PC-3 (cell line): ENCODE measurements around the gene WDR53. TPM values are rescaled to one million over a fixed set of nuclear protein-coding genes. Genes with fewer than 3 reads are reported as not detected.
A peak's percentile ranks its signal among the peaks of the same experiment; 100 is the strongest.
"Not testable (repeated sequence)": the region's sequence is repeated elsewhere in the genome, so short reads cannot be mapped to it uniquely, and the experiment has no call there.

Experiments
- ATAC-seq: fragments of 200-7000 bp; cut with Tn5 transposase; 2 replicates; pipeline ENCODE4 v1.9.1; 2020; ENCODE audit warnings: mild to moderate bottlenecking, moderate library complexity
- BruUV-seq: library from RNA; stranded (reverse); fragments of 400-500 nt; replicated peaks from 2 replicates; lab custom pipeline; 2021; lab: Mats Ljungman, UMichigan
- CTCF ChIA-PET: fragments of 300-600 bp; sonication (Branson Sonifier 250); formaldehyde crosslinking; loops from one replicate; lab custom pipeline; 2022; ENCODE audit warnings: antibody characterized with exemption; lab: Charles Lee
- POLR2A ChIA-PET: fragments of 300-600 bp; sonication (Branson Sonifier 250); formaldehyde crosslinking; loops from one replicate; lab custom pipeline; 2022; ENCODE audit warnings: antibody characterized with exemption; ENCODE audit not compliant: unreplicated experiment; lab: Charles Lee
- DNase-seq: peaks from one replicate; pipeline ENCODE4 v3.0.0-alpha.2; 2015
- H2AFZ ChIP-seq: fragments of 300-600 bp; sonication (generic); 2 replicates; pipeline ENCODE4 v1.6.0; 2016; ENCODE audit warnings: antibody characterized with exemption, low read length
- H3F3A ChIP-seq: fragments of 300-600 bp; sonication (generic); one replicate; pipeline ENCODE4 v1.6.0; 2017; ENCODE audit warnings: antibody characterized with exemption, low read length, control low read depth, mild to moderate bottlenecking; ENCODE audit not compliant: unreplicated experiment
- H3K27ac ChIP-seq: fragments of 300-600 bp; sonication (generic); 2 replicates; pipeline ENCODE4 v1.5.1; 2016; ENCODE audit warnings: mild to moderate bottlenecking, low read length
- H3K27me3 ChIP-seq: fragments of 300-600 bp; sonication (generic); 2 replicates; pipeline ENCODE4 v1.6.1; 2016; ENCODE audit warnings: low read length, mixed read lengths
- H3K36me3 ChIP-seq: fragments of 300-600 bp; sonication (generic); 2 replicates; pipeline ENCODE4 v1.6.1; 2016; ENCODE audit warnings: low read depth, mixed run types, low read length, mixed read lengths
- H3K4me1 ChIP-seq: fragments of 300-600 bp; sonication (generic); 2 replicates; pipeline ENCODE4 v1.5.1; 2016; ENCODE audit warnings: low read length; ENCODE audit not compliant: insufficient read depth
- H3K4me2 ChIP-seq: fragments of 300-600 bp; sonication (generic); 2 replicates; pipeline ENCODE4 v1.6.0; 2016; ENCODE audit warnings: low read length
- H3K4me3 ChIP-seq: fragments of 300-600 bp; sonication (generic); 2 replicates; pipeline ENCODE4 v1.5.1; 2016; ENCODE audit warnings: mild to moderate bottlenecking, low read length, mixed read lengths
- H3K79me2 ChIP-seq: fragments of 300-600 bp; sonication (generic); 2 replicates; pipeline ENCODE4 v1.6.1; 2017; ENCODE audit warnings: low read length, mixed read lengths
- H3K9ac ChIP-seq: fragments of 300-600 bp; sonication (generic); 2 replicates; pipeline ENCODE4 v1.6.0; 2016; ENCODE audit warnings: mild to moderate bottlenecking, low read length
- H3K9me2 ChIP-seq: fragments of 300-600 bp; sonication (generic); replicated peaks from 2 replicates; pipeline ENCODE4 v1.6.1; 2016; ENCODE audit warnings: mixed run types, low read length, mixed read lengths
- H3K9me3 ChIP-seq: fragments of 300-600 bp; sonication (generic); 2 replicates; pipeline ENCODE4 v1.6.1; 2016; ENCODE audit warnings: low read length, mixed read lengths
- H4K20me1 ChIP-seq: fragments of 300-600 bp; sonication (generic); 2 replicates; pipeline ENCODE4 v1.6.1; 2016; ENCODE audit warnings: low read length, mixed read lengths
- EZH2 ChIP-seq: fragments of 300-600 bp; sonication (generic); IDR thresholded peaks from one replicate; pipeline ENCODE4 v1.6.1; 2017; ENCODE audit warnings: antibody characterized with exemption, mild to moderate bottlenecking, low read length; ENCODE audit not compliant: unreplicated experiment
- EZH2phosphoT487 ChIP-seq: fragments of 300-600 bp; sonication (generic); IDR thresholded peaks from 2 replicates; pipeline ENCODE4 v1.6.1; 2018; ENCODE audit warnings: mild to moderate bottlenecking, antibody characterized with exemption, low read length, borderline replicate concordance
- intact Hi-C: fragments of 100-400 bp; cut with micrococcal nuclease; formaldehyde crosslinking; loops from 2 replicates; pipeline ENCODE4 v1.9.0; 2023
- total RNA-seq: library from RNA; depleted of rRNA; stranded (reverse); fragments of >200 nt; gene quantifications from 2 replicates; pipeline ENCODE4 v1.2.3, GENCODE V29; 2014
- TF ChIP-seq, protein P1 (sequence below): fragments of 300-600 bp; sonication (generic); conservative IDR thresholded peaks from 2 replicates; pipeline ENCODE4 v1.5.1; 2017; ENCODE audit warnings: antibody characterized with exemption, low read depth, mild to moderate bottlenecking, low read length

The WDR53 gene
- total RNA-seq, 1 experiment from 2014 or later: 11.7 TPM

DNA sequence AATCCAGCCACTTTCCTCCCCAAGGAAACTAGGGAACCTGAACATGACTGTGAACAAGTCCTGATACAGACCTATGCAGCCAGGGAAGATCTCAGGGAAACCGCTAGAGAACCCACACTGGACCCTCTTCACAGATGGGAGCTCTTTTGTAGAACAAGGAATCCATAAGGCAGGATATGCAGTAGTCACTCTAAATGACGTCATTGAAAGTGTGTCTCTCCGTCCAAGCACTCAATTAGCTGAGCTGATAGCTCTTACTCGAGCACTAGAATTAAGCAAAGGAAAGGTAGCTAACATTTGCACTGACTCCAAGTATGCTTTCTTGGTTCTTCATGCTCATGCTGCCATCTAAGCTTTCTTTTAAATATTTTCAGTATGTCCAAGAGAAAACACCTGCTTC, 43.2 kb downstream of the WDR53 start:
- no peak for ATAC-seq
- Histone ChIP-seq H2AFZ (no peak overlapping the region), H3K36me3 (no peaks in the 10 kb centered on the region; the same call in 1 of the 2 replicates), H3K27ac (no peak overlapping the region), H3F3A (no peaks in the 10 kb centered on the region), H3K27me3 (no peaks in the 10 kb centered on the region), H3K9me3 (peaks cover 9% of the 10 kb centered on the region), H4K20me1 (no peaks in the 10 kb centered on the region), H3K4me1 (no peaks in the 10 kb centered on the region), H3K4me3 (no peak overlapping the region), H3K4me2 (no peak overlapping the region), H3K9ac (no peak overlapping the region), H3K79me2 (no peaks in the 10 kb centered on the region), H3K9me2 (no peaks in the 10 kb centered on the region)
- no TSS peak for BruUV-seq
- ChIA-PET POLR2A (no interaction called here), CTCF (no interaction called here)
- intact Hi-C loops: no loop called here
- TF ChIP-seq, protein P1, sequence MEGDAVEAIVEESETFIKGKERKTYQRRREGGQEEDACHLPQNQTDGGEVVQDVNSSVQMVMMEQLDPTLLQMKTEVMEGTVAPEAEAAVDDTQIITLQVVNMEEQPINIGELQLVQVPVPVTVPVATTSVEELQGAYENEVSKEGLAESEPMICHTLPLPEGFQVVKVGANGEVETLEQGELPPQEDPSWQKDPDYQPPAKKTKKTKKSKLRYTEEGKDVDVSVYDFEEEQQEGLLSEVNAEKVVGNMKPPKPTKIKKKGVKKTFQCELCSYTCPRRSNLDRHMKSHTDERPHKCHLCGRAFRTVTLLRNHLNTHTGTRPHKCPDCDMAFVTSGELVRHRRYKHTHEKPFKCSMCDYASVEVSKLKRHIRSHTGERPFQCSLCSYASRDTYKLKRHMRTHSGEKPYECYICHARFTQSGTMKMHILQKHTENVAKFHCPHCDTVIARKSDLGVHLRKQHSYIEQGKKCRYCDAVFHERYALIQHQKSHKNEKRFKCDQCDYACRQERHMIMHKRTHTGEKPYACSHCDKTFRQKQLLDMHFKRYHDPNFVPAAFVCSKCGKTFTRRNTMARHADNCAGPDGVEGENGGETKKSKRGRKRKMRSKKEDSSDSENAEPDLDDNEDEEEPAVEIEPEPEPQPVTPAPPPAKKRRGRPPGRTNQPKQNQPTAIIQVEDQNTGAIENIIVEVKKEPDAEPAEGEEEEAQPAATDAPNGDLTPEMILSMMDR: no peak
- no peak for TF ChIP-seq EZH2
- no peak for TF ChIP-seq EZH2phosphoT487
- DNase-seq: no peak

DNA sequence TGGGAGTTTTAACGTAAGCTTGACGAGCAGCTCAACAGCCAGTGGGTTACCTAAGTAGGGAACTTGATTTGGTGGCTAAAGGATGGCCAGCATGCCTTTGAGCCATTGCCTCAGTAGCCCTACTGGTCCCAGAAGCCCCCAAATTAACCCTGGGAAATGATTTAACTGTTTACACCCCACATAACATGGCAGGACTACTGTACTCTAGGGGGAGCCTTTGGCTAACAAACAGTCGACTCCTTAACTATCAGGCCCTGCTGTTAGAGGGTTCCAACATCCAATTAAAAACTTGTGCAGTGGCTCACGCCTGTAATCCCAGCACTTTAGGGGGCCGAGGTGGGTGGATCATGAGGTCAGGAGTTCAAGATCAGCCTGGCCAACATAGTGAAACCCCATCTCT, 43.8 kb downstream of the WDR53 start:
- ATAC-seq: no peak
- no peak overlapping the region for H3K9ac ChIP-seq
- no peaks in the 10 kb centered on the region for H3F3A ChIP-seq
- ChIA-PET CTCF (no interaction called here), POLR2A (no interaction called here)
- H3K4me1 ChIP-seq: no peaks in the 10 kb centered on the region
- H3K27ac ChIP-seq: no peak overlapping the region
- H3K79me2 ChIP-seq: no peaks in the 10 kb centered on the region
- H4K20me1 ChIP-seq: no peaks in the 10 kb centered on the region
- DNase-seq: peak; percentile 36
- no peak overlapping the region for H3K4me2 ChIP-seq
- no peak for TF ChIP-seq EZH2phosphoT487
- TF ChIP-seq EZH2: no peak
- TF ChIP-seq, protein P1: peak; percentile 36
- H3K9me2 ChIP-seq: no peaks in the 10 kb centered on the region
- H3K4me3 ChIP-seq: no peak overlapping the region
- peaks cover 15% of the 10 kb centered on the region for H3K9me3 ChIP-seq
- no peak overlapping the region for H2AFZ ChIP-seq
- BruUV-seq: no TSS peak
- intact Hi-C loops: no loop called here
- H3K36me3 ChIP-seq: no peaks in the 10 kb centered on the region; the same call in 1 of the 2 replicates
- no peaks in the 10 kb centered on the region for H3K27me3 ChIP-seq

DNA sequence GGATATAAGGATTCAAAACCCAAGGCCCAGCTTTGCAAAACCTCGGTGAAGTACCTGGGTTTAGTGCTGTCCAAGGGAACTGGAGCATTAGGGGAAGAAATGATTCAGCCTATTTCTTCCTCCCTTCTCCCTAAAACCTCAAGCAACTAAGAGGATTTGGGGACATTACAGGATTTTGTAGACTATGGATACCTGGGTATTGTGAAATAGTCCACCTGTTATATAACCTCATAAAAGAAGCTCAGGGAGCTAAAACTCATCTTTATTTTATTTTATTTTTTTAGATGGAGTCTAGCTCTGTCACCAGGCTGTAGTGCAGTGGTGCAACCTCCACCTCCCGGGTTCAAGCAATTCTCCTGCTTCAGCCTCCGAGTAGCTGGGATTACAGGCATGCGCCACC, 44.5 kb downstream of the WDR53 start:
- Histone ChIP-seq H3K79me2 (no peaks in the 10 kb centered on the region), H3K4me2 (no peak overlapping the region), H3K9ac (no peak overlapping the region), H3K36me3 (no peaks in the 10 kb centered on the region; the same call in 1 of the 2 replicates), H3K9me3 (peaks cover 19% of the 10 kb centered on the region), H2AFZ (no peak overlapping the region), H3K9me2 (no peaks in the 10 kb centered on the region), H3K4me1 (no peaks in the 10 kb centered on the region), H4K20me1 (no peaks in the 10 kb centered on the region), H3K27me3 (no peaks in the 10 kb centered on the region), H3F3A (no peaks in the 10 kb centered on the region), H3K4me3 (no peak overlapping the region), H3K27ac (no peak overlapping the region)
- DNase-seq: no peak
- no peak for ATAC-seq
- ChIA-PET POLR2A (no interaction called here), CTCF (no interaction called here)
- intact Hi-C loops: loop anchor here (2.0 kb wide), 1 partner anchor 37 kb away; no protein-coding TSS in a partner anchor
- no TSS peak for BruUV-seq
- TF ChIP-seq, protein P1: no peak
- TF ChIP-seq EZH2phosphoT487 (no peak), EZH2 (no peak)

DNA sequence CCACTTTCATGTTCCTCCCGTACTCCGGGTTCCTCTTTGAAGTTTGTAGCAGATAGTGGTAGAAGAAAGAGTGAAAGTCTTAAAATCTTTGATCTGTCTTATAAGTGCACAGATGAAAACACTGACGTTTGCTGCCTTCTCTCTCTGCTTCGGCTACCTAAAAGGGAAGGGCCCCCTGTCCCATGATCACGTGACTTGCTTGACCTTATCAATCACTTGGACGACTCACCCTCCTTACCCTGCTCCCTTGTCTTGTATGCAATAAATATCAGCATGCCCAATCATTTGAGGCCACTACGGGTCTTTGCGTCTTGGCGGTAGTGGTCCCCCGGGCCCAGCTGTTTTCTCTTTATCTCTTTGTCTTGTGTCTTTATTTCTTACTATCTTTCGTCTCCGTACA, 47.1 kb downstream of the WDR53 start:
- ATAC-seq, H4K20me1 ChIP-seq, H3K9ac ChIP-seq, POLR2A ChIA-PET, intact Hi-C loops, CTCF ChIA-PET, H3K4me2 ChIP-seq, BruUV-seq, H3K27me3 ChIP-seq, H3K27ac ChIP-seq, H3K36me3 ChIP-seq, DNase-seq, H3K4me1 ChIP-seq, H2AFZ ChIP-seq, H3K9me2 ChIP-seq, H3F3A ChIP-seq, H3K4me3 ChIP-seq, H3K79me2 ChIP-seq: not testable (repeated sequence)
- H3K9me3 ChIP-seq: peaks cover 19% of the 10 kb centered on the region
